ENCODE data around the gene SH2D7.

- TF ChIP-seq PATZ1 (CRISPR knock-in tag; IDR thresholded peaks at IDR 0.05; ENCODE audit: borderline replicate concordance) = no peak
- TF ChIP-seq BACH2 (CRISPR knock-in tag; IDR thresholded peaks at IDR 0.05; ENCODE audit: borderline replicate concordance) = no peak
- TF ChIP-seq CSDC2 (CRISPR knock-in tag; IDR thresholded peaks at IDR 0.05) = no peak
- no peak for TF ChIP-seq PPARA (CRISPR knock-in tag; IDR thresholded peaks at IDR 0.05; ENCODE audit: borderline replicate concordance)
- no peak for TF ChIP-seq TCF4 (CRISPR knock-in tag; IDR thresholded peaks at IDR 0.05; ENCODE audit: borderline replicate concordance)
- no peak for TF ChIP-seq OSR1 (CRISPR knock-in tag; IDR thresholded peaks at IDR 0.05)
- no peak for TF ChIP-seq ZC3H10 (CRISPR knock-in tag; IDR thresholded peaks at IDR 0.05)
- TF ChIP-seq GLIS3 (CRISPR knock-in tag; IDR thresholded peaks at IDR 0.05) = no peak
- no peak for TF ChIP-seq RARB (CRISPR knock-in tag; IDR thresholded peaks at IDR 0.05)
- TF ChIP-seq ZFP30 (CRISPR knock-in tag; IDR thresholded peaks at IDR 0.05) = no peak
- no peak for TF ChIP-seq ZFP3 (CRISPR knock-in tag; IDR thresholded peaks at IDR 0.05)
- TF ChIP-seq ESRRG (CRISPR knock-in tag; IDR thresholded peaks at IDR 0.05) = no peak
- no peak for TF ChIP-seq TOX (CRISPR knock-in tag; IDR thresholded peaks at IDR 0.05; ENCODE audit: borderline replicate concordance)
- TF ChIP-seq ZNF8 (CRISPR knock-in tag; IDR thresholded peaks at IDR 0.05) = no peak
Observed at GRCh38 chr15:78084449-78084750, 8.0 kb upstream of the SH2D7 start.
